ENCODE data around the gene ITPR1.

DNA sequence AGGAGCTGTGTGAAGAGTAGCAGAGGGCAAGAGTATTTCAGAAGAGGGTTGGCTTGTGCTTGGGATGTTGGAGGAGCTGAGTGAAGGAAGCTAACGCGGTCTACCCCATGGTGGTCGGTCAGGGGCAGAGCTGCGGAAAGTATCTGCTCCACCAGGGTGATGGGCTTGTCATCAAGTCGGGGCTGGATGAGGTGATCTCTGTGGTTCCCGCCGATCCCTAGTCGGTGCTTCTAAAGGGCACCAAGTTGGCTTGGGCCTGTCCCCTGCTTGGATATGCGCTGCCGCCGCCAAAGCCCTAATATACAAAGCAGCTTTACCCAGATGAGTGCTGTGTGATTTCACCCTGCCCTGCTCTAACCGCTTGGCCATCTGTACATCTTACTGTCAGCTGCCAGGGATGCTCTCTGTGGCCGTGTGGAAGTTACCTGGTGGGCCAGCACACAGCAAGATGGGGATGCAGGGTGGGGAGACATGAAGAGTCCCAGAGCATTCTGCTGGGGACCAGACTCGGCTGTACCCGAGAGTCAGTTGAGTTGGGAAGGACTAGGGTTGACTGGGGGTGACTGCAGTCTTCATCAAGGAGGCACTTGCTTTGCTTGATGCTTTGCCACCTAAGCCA lies 260.0 kb downstream of the ITPR1 start:
- TF ChIP-seq POLR2AphosphoS5 (IDR thresholded peaks at IDR 0.05) (no peak), EP300 (IDR thresholded peaks at IDR 0.05) (no peak)
